PC-9 (cell line): ENCODE results near the gene SLC8A2.

Source experiments
- EZH2 ChIP-seq: fragments of 200-600 bp; sonication (generic); IDR thresholded peaks from 2 replicates; pipeline ENCODE4 v1.8.0; 2017; ENCODE audit warnings: antibody characterized with exemption, low read depth
- TF ChIP-seq, protein P1 (sequence below): fragments of 200-600 bp; sonication (generic); conservative IDR thresholded peaks from 2 replicates; pipeline ENCODE4 v1.6.1; 2017; ENCODE audit warnings: mixed run types, antibody characterized with exemption, mild to moderate bottlenecking, moderate library complexity

DNA sequence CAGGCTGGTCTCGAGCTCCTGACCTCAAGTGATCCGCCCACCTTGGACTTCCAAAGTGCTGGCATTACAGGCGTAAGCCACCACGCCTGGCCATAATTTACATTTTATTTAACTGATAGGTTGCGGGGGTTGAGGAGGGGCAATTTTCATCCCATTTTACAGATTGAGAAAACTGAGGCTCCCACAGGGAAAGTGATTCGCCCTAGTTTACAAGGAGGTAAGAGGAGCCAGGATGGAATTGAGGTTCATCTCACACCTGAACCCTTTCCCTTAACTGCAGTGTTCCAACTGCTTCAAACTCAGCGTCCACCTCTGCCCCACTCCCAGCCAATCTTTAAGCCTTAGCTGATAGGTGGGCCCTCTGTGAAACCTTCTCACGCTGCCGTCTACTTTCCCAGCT lies 47.2 kb upstream of the SLC8A2 start:
- TF ChIP-seq, protein P1, sequence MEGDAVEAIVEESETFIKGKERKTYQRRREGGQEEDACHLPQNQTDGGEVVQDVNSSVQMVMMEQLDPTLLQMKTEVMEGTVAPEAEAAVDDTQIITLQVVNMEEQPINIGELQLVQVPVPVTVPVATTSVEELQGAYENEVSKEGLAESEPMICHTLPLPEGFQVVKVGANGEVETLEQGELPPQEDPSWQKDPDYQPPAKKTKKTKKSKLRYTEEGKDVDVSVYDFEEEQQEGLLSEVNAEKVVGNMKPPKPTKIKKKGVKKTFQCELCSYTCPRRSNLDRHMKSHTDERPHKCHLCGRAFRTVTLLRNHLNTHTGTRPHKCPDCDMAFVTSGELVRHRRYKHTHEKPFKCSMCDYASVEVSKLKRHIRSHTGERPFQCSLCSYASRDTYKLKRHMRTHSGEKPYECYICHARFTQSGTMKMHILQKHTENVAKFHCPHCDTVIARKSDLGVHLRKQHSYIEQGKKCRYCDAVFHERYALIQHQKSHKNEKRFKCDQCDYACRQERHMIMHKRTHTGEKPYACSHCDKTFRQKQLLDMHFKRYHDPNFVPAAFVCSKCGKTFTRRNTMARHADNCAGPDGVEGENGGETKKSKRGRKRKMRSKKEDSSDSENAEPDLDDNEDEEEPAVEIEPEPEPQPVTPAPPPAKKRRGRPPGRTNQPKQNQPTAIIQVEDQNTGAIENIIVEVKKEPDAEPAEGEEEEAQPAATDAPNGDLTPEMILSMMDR = no peak
- no peak for TF ChIP-seq EZH2
